ENCODE data around the gene C5orf15.
"Not testable (repeated sequence)": the region's sequence is repeated elsewhere in the genome, so short reads cannot be mapped to it uniquely, and the experiment has no call there.

C5orf15 gene

GRCh38 chr5:133957591-133957990 is 10.8 kb downstream of the C5orf15 start:
- no peak overlapping the region for H3K4me3 ChIP-seq
- no peak overlapping the region for H3K27ac ChIP-seq
- H3K4me1 ChIP-seq: peaks cover 0 to 18% (median 11%) of the 10 kb centered on the region in 4 donors
- no peaks in the 10 kb centered on the region for H3K9me3 ChIP-seq
- TF ChIP-seq CTCF (IDR thresholded peaks at IDR 0.05): no peak
- intact Hi-C loops (cut with DNase I; ENCODE audit: low total_unique reads): no loop called here
- no peaks in the 10 kb centered on the region for H3K27me3 ChIP-seq
- no peak for DNase-seq
- peaks cover 26 to 40% (median 30%) of the 10 kb centered on the region in 3 donors for H3K36me3 ChIP-seq

DNA sequence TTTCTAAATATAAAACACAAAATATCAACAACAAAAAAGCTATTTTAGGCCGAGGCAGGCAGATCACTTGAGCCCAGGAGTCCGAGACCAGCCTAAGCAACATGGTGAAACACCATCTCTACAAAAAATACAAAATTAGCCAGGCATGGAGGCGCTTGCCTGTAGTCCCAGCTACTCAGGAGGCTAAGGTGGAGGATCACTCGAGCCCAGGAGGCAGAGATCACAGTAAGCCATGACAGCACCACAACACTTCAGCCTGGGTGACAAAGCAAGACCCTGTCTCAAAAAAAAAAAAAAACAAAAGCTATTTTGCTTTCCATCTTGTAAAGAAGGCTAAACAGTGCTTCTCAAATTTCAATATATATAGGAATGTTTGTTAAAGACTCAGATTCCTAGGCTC is 11.3 kb downstream of the C5orf15 start:
- H3K9me3 ChIP-seq: no peaks in the 10 kb centered on the region
- peaks cover 26 to 40% (median 30%) of the 10 kb centered on the region in 3 donors for H3K36me3 ChIP-seq
- intact Hi-C loops (cut with DNase I; ENCODE audit: low total_unique reads): no loop called here
- H3K27ac ChIP-seq: no peak overlapping the region
- peaks cover 0 to 18% (median 16%) of the 10 kb centered on the region in 4 donors for H3K4me1 ChIP-seq
- no peak for DNase-seq
- H3K4me3 ChIP-seq: no peak overlapping the region
- H3K27me3 ChIP-seq: no peaks in the 10 kb centered on the region
- TF ChIP-seq CTCF (IDR thresholded peaks at IDR 0.05): no peak

DNA sequence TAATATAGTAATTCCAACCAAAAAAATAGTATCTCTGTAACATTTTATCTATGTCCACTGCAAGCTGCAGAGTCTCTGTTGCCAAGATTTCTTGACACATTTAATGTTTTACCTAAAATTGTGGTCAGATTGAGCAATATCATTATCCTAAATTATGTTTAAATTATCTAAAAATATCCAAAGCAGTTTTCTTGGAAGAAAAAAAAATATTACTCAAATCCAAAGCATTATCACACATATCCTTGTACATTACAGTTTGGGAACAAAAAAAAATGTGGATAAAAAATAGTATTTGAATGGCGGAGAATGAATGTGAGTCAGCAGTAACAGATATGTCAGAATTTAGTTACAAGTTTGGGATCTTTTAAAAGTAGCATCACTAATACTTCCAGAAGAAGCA is 12.2 kb downstream of the C5orf15 start:
- H3K27ac ChIP-seq; DNase-seq; H3K9me3 ChIP-seq; intact Hi-C loops (cut with DNase I; ENCODE audit: low total_unique reads); H3K27me3 ChIP-seq; H3K4me3 ChIP-seq: not testable (repeated sequence)
- Histone ChIP-seq H3K36me3 (peaks cover 26 to 40% (median 30%) of the 10 kb centered on the region in 3 donors), H3K4me1 (peaks cover 0 to 27% (median 25%) of the 10 kb centered on the region in 4 donors)

GRCh38 chr5:133953568-133954145 is 14.8 kb downstream of the C5orf15 start:
- DNase-seq: no peak
- H3K36me3 ChIP-seq: peaks cover 20 to 30% (median 27%) of the 10 kb centered on the region in 3 donors
- no peaks in the 10 kb centered on the region for H3K9me3 ChIP-seq
- H3K4me3 ChIP-seq: no peak overlapping the region
- peak overlapping the region; percentile 86 to 87 for H3K27ac ChIP-seq
- intact Hi-C loops (cut with DNase I; ENCODE audit: low total_unique reads): no loop called here
- H3K27me3 ChIP-seq: no peaks in the 10 kb centered on the region
- TF ChIP-seq CTCF (IDR thresholded peaks at IDR 0.05): no peak
- peaks cover 0 to 39% (median 30%) of the 10 kb centered on the region in 4 donors for H3K4me1 ChIP-seq

- no peak for TF ChIP-seq CTCF (IDR thresholded peaks at IDR 0.05)
- Histone ChIP-seq H3K9me3 (no peaks in the 10 kb centered on the region), H3K27ac (peak overlapping the region; percentile 86 to 87), H3K36me3 (peaks cover 18 to 26% (median 24%) of the 10 kb centered on the region in 3 donors), H3K4me1 (peaks cover 0 to 42% (median 30%) of the 10 kb centered on the region in 4 donors), H3K4me3 (no peak overlapping the region), H3K27me3 (no peaks in the 10 kb centered on the region)
- intact Hi-C loops (cut with DNase I; ENCODE audit: low total_unique reads): no loop called here
- peak; percentile 88 to 93 for DNase-seq
Observed at GRCh38 chr5:133952729-133953567, 15.5 kb downstream of the C5orf15 start.
